Sciatic nerve (tissue), 2 donors: ENCODE measurements around the gene EPHA7. TPM values are rescaled to one million over a fixed set of nuclear protein-coding genes. Genes with fewer than 3 reads are reported as not detected.

Experiments used
- ATAC-seq: fragments of 200-7000 bp; cut with Tn5 transposase; one replicate; pipeline ENCODE4 v1.9.1; 2020; ENCODE audit warnings: mild to moderate bottlenecking, moderate library complexity
- DNase-seq: peaks from one replicate; pipeline ENCODE4 v3.0.0-alpha.2; 2020; ENCODE audit warnings: low spot score
- intact Hi-C: fragments of 100-400 bp; cut with DNase I; formaldehyde crosslinking; loops from one replicate; pipeline ENCODE4 v1.14.2; 2022
- total RNA-seq: library from RNA; stranded (reverse); fragmentation: NEBNext Ultra II Directional; extraction: Animal tissue kit (Norgen Biotek cat#: 25700); gene quantifications from one replicate; pipeline ENCODE4 v1.2.1, GENCODE V29; 2021
- donor health status: DM: no; HTN: no; CAD: no.
- donor health status: DM: no; HTN: no; CAD: no.

Gene EPHA7
- total RNA-seq, 1 donor from 2014 or later = 2.6 TPM

GRCh38 chr6:93337772-93338394, 81.5 kb downstream of the EPHA7 start:
- no peak for DNase-seq
- ATAC-seq = peak; percentile 38
- intact Hi-C loops = no loop called here

- DNase-seq (no peak), ATAC-seq (peak; percentile 87)
- intact Hi-C loops = no loop called here
These were observed 82.3 kb downstream of the EPHA7 start for GRCh38 chr6:93337014-93337413.

GRCh38 chr6:93329301-93330000, 89.9 kb downstream of the EPHA7 start:
- ATAC-seq (no peak), DNase-seq (no peak)

GRCh38 chr6:93327857-93328256, 91.5 kb downstream of the EPHA7 start:
- DNase-seq = no peak
- ATAC-seq = no peak
- intact Hi-C loops = loop anchor here (5.0 kb wide), 1 partner anchor 196 kb away; no protein-coding TSS in a partner anchor

More at GRCh38 chr6:93329301-93330000, 89.9 kb downstream of the EPHA7 start:
- intact Hi-C loops = loop anchor here (5.0 kb wide), 1 partner anchor 197 kb away; no protein-coding TSS in a partner anchor

- intact Hi-C loops = loop anchor here (5.0 kb wide), 1 partner anchor 193 kb away; no protein-coding TSS in a partner anchor
- no peak for ATAC-seq
- DNase-seq = no peak
These were observed 93.6 kb downstream of the EPHA7 start for GRCh38 chr6:93325761-93326160.

GRCh38 chr6:93323630-93324029, 95.7 kb downstream of the EPHA7 start:
- intact Hi-C loops = no loop called here
- ATAC-seq (no peak), DNase-seq (no peak)

GRCh38 chr6:93322651-93323050, 96.7 kb downstream of the EPHA7 start:
- ATAC-seq (no peak), DNase-seq (no peak)
- intact Hi-C loops = no loop called here

GRCh38 chr6:93319304-93319703, 100.1 kb downstream of the EPHA7 start:
- ATAC-seq (no peak), DNase-seq (no peak)
- intact Hi-C loops = no loop called here

GRCh38 chr6:93318121-93318520, 101.2 kb downstream of the EPHA7 start:
- no peak for DNase-seq
- ATAC-seq = no peak
- intact Hi-C loops = no loop called here

- DNase-seq (no peak), ATAC-seq (no peak)
- intact Hi-C loops = no loop called here
These were observed 101.8 kb downstream of the EPHA7 start for GRCh38 chr6:93317592-93317991.

GRCh38 chr6:93307505-93308409, 111.6 kb downstream of the EPHA7 start:
- no peak for DNase-seq

GRCh38 chr6:93305088-93305487, 114.3 kb downstream of the EPHA7 start:
- intact Hi-C loops = no loop called here
- DNase-seq = no peak
- ATAC-seq = no peak

More at GRCh38 chr6:93307505-93308409, 111.6 kb downstream of the EPHA7 start:
- intact Hi-C loops = no loop called here
- ATAC-seq = no peak

GRCh38 chr6:93304505-93304904, 114.9 kb downstream of the EPHA7 start:
- intact Hi-C loops = no loop called here
- ATAC-seq (no peak), DNase-seq (no peak)

- ATAC-seq (no peak), DNase-seq (no peak)
- intact Hi-C loops = no loop called here
These were observed 118.7 kb downstream of the EPHA7 start for GRCh38 chr6:93300661-93301060.

GRCh38 chr6:93299622-93300021, 119.7 kb downstream of the EPHA7 start:
- DNase-seq = no peak
- no peak for ATAC-seq
- intact Hi-C loops = loop anchor here (2.0 kb wide), 1 partner anchor 75 kb away; no protein-coding TSS in a partner anchor

- ATAC-seq (no peak), DNase-seq (no peak)
- intact Hi-C loops = no loop called here
These were observed 123.7 kb downstream of the EPHA7 start for GRCh38 chr6:93295631-93296030.

- DNase-seq (no peak), ATAC-seq (no peak)
- intact Hi-C loops = no loop called here
These were observed 124.5 kb downstream of the EPHA7 start for GRCh38 chr6:93294879-93295278.

- ATAC-seq (no peak), DNase-seq (no peak)
- intact Hi-C loops = no loop called here
These were observed 125.5 kb downstream of the EPHA7 start for GRCh38 chr6:93293872-93294271.

GRCh38 chr6:93293460-93293859, 125.9 kb downstream of the EPHA7 start:
- ATAC-seq (no peak), DNase-seq (no peak)
- intact Hi-C loops = no loop called here
